HepG2 (cell line): Measurements from ENCODE around the gene PCNA. TPM values are rescaled to one million over a fixed set of nuclear protein-coding genes. Genes with fewer than 3 reads are reported as not detected.

Experiments
- AFF4 ChIP-seq: sonication (generic); formaldehyde crosslinking; IDR thresholded peaks from 2 replicates; pipeline ENCODE4 v1.4.0; 2020; ENCODE audit warnings: missing genetic modification reagents
- FOXJ3 ChIP-seq: sonication (generic); formaldehyde crosslinking; IDR thresholded peaks from 2 replicates; pipeline ENCODE4 v1.4.0; 2020; ENCODE audit warnings: missing genetic modification reagents, mild to moderate bottlenecking, borderline replicate concordance
- IRF2 ChIP-seq: IDR thresholded peaks from 2 replicates; pipeline ENCODE4 v1.6.1; 2018; ENCODE audit warnings: missing genetic modification reagents, missing compliant biosample characterization
- KLF11 ChIP-seq: IDR thresholded peaks from 2 replicates; pipeline ENCODE4 v1.6.1; 2016; ENCODE audit warnings: missing compliant biosample characterization
- NR3C1 ChIP-seq: sonication (generic); formaldehyde crosslinking; IDR thresholded peaks from 2 replicates; pipeline ENCODE4 v1.4.0; 2020; ENCODE audit warnings: missing genetic modification reagents
- POGZ ChIP-seq: sonication (generic); formaldehyde crosslinking; IDR thresholded peaks from 2 replicates; pipeline ENCODE4 v1.4.0; 2020; ENCODE audit warnings: mild to moderate bottlenecking, missing genetic modification reagents
- PRDM10 ChIP-seq: sonication (generic); formaldehyde crosslinking; IDR thresholded peaks from 2 replicates; pipeline ENCODE4 v1.4.0; 2020; ENCODE audit warnings: low read depth, missing genetic modification reagents
- PTBP1 ChIP-seq: fragments of 200-400 bp; formaldehyde crosslinking; IDR thresholded peaks from 2 replicates; pipeline ENCODE4 v1.6.1; 2018; ENCODE audit warnings: low read length, low read depth; ENCODE audit not compliant: poor library complexity, severe bottlenecking
- RARA ChIP-seq: IDR thresholded peaks from 2 replicates; pipeline ENCODE4 v1.6.1; 2016; ENCODE audit warnings: missing genetic modification reagents, missing compliant biosample characterization
- REL ChIP-seq: sonication (generic); formaldehyde crosslinking; conservative IDR thresholded peaks from 2 replicates; pipeline ENCODE4 v1.8.0; 2022; ENCODE audit warnings: mild to moderate bottlenecking, missing genetic modification reagents, moderate library complexity
- SMARCE1 ChIP-seq: fragments of 450-650 bp; IDR thresholded peaks from 2 replicates; pipeline ENCODE4 v1.6.1; 2017; ENCODE audit warnings: borderline replicate concordance
- STAT5B ChIP-seq: sonication (generic); formaldehyde crosslinking; IDR thresholded peaks from 2 replicates; pipeline ENCODE4 v1.4.0; 2020; ENCODE audit warnings: missing genetic modification reagents
- ZFP36L2 ChIP-seq: sonication (generic); formaldehyde crosslinking; IDR thresholded peaks from 2 replicates; pipeline ENCODE4 v1.4.0; 2020; ENCODE audit warnings: missing genetic modification reagents
- ZNF496 ChIP-seq: sonication (generic); formaldehyde crosslinking; IDR thresholded peaks from 2 replicates; pipeline ENCODE4 v1.8.1; 2023; ENCODE audit warnings: mild to moderate bottlenecking, moderate library complexity, missing genetic modification reagents; ENCODE audit not compliant: insufficient replicate concordance
- ZNF687 ChIP-seq: sonication (generic); formaldehyde crosslinking; IDR thresholded peaks from 2 replicates; pipeline ENCODE4 v1.5.1; 2020; ENCODE audit warnings: mild to moderate bottlenecking, missing genetic modification reagents, moderate library complexity
- polyA plus RNA-seq, 8 experiments: library from polyadenylated mRNA; depleted of rRNA in 3 of 8; stranded (reverse) in 7 of 8; unstranded in 1 of 8; fragments of >200 nt; fragmentation: Illumina TruSeq in 4 of 8; extraction: Trizol in 4 of 8; gene quantifications; 2 replicates each; pipeline versions ENCODE4 v1.2.1 to v1.2.3, GENCODE V29; 2011 to 2016; ENCODE audit warnings: low read depth in 4 of 8, missing spikeins in 1 of 8, mixed read lengths in 1 of 8; ENCODE audit not compliant: insufficient read depth in 1 of 8
- total RNA-seq, 5 experiments: library from RNA; depleted of rRNA; stranded (reverse); fragments of >200 nt; fragmentation: Illumina TruSeq; extraction: Trizol; gene quantifications; 2 replicates each; pipeline ENCODE4 v1.2.3, GENCODE V29; 2016; ENCODE audit warnings: low read depth in 1 of 5
- TF ChIP-seq, protein P1 (sequence below): IDR thresholded peaks from 2 replicates; pipeline ENCODE4 v1.6.1; 2016; ENCODE audit warnings: mild to moderate bottlenecking

PCNA gene
- total and polyA plus RNA-seq, 2 of the 13 experiments (the other 11 are each of a cell fraction or from before 2014, with no cell fraction given) = 229 to 655 TPM

DNA sequence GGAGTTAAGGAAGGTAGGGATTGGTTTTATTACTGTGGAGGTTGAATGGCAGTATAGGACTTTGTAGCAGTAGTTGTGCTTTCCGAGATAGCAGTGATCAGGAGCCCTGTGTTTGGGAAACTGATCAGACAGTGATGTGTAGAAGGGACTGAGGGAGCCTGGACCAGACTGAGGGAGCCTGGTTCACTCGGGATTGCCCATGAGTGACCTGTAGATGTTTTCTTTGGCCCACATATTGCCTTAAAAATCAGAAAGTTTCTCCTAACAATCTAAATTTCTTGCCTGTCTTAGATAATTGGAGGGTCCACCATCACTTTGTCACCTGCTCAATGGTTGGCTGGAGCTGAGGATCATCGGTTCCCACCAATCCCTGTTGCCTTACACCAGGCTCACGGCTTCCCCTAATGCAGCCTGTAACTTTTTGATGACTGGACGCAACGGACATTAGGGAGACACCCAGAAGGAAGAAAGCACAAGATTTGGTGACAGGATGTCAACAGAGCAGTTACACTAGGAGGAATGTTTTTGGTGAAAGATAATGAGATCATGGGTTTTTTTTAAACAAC is 8.2 kb upstream of the PCNA start (continued):
- no peak for TF ChIP-seq PRDM10 (CRISPR knock-in tag)
- TF ChIP-seq SMARCE1 = no peak
- peak; percentile 50; the same call in 1 of the 2 replicates for TF ChIP-seq REL (CRISPR knock-in tag)
- TF ChIP-seq ZNF496 = no peak
- TF ChIP-seq PTBP1 = no peak
- TF ChIP-seq IRF2 (CRISPR knock-in tag) = no peak
- no peak for TF ChIP-seq NR3C1 (CRISPR knock-in tag)
- no peak for TF ChIP-seq AFF4 (CRISPR knock-in tag)
- TF ChIP-seq FOXJ3 (CRISPR knock-in tag) = no peak
- TF ChIP-seq STAT5B (CRISPR knock-in tag) = no peak
- TF ChIP-seq KLF11 (CRISPR knock-in tag) = no peak
- no peak for TF ChIP-seq ZNF687 (CRISPR knock-in tag)
- no peak for TF ChIP-seq POGZ (CRISPR knock-in tag)
- TF ChIP-seq, protein P1, sequence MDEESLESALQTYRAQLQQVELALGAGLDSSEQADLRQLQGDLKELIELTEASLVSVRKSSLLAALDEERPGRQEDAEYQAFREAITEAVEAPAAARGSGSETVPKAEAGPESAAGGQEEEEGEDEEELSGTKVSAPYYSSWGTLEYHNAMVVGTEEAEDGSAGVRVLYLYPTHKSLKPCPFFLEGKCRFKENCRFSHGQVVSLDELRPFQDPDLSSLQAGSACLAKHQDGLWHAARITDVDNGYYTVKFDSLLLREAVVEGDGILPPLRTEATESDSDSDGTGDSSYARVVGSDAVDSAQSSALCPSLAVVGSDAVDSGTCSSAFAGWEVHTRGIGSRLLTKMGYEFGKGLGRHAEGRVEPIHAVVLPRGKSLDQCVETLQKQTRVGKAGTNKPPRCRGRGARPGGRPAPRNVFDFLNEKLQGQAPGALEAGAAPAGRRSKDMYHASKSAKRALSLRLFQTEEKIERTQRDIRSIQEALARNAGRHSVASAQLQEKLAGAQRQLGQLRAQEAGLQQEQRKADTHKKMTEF (CRISPR knock-in tag) = no peak
- no peak for TF ChIP-seq ZFP36L2 (CRISPR knock-in tag)
- TF ChIP-seq RARA (CRISPR knock-in tag) = no peak
